Measurements from ENCODE around the gene MPDU1. TPM values are rescaled to one million over a fixed set of nuclear protein-coding genes. Genes with fewer than 3 reads are reported as not detected.

Gene MPDU1
- total RNA-seq, 1 donor from 2014 or later, result 70.0 TPM

DNA sequence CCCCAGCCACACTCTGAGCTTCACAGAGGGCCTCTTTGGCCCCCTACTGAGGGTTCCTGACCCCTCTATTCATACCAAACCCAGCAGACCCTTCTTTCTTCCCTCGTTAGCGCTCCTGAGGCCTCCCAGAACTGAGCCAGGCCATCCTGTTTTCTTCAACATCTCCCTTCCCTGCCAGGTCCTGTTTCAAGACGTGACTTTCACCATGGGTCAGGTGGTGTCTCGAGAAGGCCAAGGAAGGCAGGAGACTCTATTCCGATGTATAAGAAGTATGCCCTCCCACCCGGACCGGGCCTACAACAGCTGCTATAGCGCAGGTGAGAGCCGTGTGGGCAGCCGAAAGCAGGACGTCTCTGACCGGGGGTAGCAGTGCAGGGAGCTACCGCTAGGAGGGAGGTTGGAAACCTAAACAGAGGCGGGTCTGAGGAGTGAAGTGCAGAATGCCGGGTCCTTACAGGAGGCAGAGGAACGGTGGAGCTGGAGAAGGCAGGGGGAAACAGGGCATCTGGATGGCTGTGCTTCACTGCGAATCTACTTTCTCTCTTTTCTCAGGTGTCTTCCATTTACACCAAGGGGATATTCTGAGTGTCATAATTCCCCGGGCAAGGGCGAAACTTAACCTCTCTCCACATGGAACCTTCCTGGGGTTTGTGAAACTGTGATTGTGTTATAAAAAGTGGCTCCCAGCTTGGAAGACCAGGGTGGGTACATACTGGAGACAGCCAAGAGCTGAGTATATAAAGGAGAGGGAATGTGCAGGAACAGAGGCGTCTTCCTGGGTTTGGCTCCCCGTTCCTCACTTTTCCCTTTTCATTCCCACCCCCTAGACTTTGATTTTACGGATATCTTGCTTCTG is 23.3 kb upstream of the MPDU1 start:
- peak in 1 of 2 donors; percentile 65 for DNase-seq (ENCODE audit: low read depth in 2 of 2)

DNA sequence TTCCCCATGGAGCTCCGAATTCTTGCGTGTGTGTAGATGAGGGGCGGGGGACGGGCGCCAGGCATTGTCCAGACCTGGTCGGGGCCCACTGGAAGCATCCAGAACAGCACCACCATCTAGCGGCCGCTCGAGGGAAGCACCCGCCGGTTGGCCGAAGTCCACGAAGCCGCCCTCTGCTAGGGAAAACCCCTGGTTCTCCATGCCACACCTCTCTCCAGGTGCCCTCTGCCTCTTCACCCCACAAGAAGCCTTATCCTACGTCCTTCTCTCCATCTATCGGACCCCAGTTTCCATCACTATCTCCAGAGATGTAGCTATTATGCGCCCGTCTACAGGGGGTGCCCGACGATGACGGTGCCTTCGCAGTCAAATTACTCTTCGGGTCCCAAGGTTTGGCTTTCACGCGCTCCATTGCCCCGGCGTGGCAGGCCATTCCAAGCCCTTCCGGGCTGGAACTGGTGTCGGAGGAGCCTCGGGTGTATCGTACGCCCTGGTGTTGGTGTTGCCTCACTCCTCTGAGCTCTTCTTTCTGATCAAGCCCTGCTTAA is 22.6 kb upstream of the MPDU1 start:
- DNase-seq (ENCODE audit: low read depth in 2 of 2), result peak; percentile 67 to 88

DNA sequence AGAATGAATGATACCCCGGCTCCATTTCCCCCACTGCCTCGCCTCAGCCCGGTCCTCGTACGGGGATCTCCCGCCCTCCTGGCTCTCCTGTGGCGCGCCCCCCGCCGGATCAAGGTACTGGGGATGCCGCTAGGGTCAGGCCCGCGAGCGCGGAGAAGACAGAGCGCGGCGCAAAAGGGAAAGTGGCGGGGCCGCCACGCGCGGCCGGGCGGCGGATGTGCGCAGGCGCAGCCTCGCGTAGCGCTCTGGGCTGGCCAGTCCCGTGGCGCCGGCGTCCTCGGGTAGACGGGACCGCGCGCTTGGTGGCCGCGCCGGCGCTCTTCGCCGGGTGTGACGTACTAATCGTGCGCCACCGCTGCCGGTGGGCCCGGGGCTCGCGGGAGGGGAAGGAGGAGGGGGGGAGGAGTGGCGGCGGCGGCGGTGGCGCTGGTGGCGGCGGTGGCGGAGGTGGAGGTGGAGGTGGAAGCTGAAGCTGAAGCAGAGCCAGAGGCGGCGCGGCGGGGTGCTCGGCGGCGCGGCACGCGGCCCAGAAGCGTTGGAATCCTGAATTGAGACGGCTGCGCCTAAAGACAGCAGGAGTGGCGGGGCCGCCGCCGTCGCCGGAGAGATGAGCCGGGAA is 22.0 kb upstream of the MPDU1 start, which contains the start of gene SENP3:
Gene SENP3, plus strand, starts transcription at position 331 of the 619 bp plus-strand sequence. CDS start 1,158 bp downstream, outside the sequence.
- DNase-seq (ENCODE audit: low read depth in 2 of 2), result peak; percentile 77 to 94

- no peak for DNase-seq (ENCODE audit: low read depth in 2 of 2)
Measured at GRCh38 chr17:7562208-7562605, 21.4 kb upstream of the MPDU1 start.

DNA sequence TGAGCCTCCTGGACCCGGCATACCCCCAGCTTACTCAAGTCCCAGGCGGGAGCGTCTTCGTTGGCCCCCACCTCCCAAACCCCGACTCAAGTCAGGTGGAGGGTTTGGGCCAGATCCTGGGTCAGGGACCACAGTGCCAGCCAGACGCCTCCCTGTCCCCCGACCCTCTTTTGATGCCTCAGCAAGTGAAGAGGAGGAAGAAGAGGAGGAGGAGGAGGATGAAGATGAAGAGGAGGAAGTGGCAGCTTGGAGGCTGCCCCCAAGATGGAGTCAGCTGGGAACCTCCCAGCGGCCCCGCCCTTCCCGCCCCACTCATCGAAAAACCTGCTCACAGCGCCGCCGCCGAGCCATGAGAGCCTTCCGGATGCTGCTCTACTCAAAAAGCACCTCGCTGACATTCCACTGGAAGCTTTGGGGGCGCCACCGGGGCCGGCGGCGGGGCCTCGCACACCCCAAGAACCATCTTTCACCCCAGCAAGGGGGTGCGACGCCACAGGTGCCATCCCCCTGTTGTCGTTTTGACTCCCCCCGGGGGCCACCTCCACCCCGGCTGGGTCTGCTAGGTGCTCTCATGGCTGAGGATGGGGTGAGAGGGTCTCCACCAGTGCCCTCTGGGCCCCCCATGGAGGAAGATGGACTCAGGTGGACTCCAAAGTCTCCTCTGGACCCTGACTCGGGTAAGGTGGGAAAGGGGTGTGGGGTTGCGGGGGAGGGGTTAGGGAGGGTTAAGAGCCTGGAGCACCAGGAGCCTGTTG is 20.4 kb upstream of the MPDU1 start:
- no peak for DNase-seq (ENCODE audit: low read depth in 2 of 2)

DNA sequence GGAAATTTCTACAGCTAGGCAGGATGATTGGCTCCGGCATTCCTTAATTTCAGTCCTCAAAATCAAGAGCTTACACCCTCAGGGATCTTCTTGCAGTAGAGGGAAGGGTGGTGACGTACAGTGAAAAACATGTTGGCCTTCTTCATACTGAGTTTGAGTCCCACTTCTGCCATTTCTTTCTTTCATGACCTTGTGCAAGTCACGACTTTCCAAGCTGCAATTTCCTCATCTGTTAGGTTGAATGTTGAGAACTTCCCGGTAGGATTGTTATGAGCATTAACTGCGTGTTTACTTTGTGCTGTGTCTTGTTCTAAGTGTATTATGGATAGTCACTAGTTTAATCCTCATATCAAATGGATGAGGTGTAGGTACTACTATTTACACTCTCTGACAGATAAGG is 14.1 kb upstream of the MPDU1 start:
- no peak for DNase-seq (ENCODE audit: low read depth in 2 of 2)

- no peak for DNase-seq (ENCODE audit: low read depth in 2 of 2)
Measured at GRCh38 chr17:7570351-7570750, 13.3 kb upstream of the MPDU1 start.

- DNase-seq (ENCODE audit: low read depth in 2 of 2), result no peak
Measured at GRCh38 chr17:7572338-7572587, 11.4 kb upstream of the MPDU1 start.

- peak; percentile 99 to 100 for DNase-seq (ENCODE audit: low read depth in 2 of 2)
Measured at GRCh38 chr17:7572588-7573323, 10.9 kb upstream of the MPDU1 start.

DNA sequence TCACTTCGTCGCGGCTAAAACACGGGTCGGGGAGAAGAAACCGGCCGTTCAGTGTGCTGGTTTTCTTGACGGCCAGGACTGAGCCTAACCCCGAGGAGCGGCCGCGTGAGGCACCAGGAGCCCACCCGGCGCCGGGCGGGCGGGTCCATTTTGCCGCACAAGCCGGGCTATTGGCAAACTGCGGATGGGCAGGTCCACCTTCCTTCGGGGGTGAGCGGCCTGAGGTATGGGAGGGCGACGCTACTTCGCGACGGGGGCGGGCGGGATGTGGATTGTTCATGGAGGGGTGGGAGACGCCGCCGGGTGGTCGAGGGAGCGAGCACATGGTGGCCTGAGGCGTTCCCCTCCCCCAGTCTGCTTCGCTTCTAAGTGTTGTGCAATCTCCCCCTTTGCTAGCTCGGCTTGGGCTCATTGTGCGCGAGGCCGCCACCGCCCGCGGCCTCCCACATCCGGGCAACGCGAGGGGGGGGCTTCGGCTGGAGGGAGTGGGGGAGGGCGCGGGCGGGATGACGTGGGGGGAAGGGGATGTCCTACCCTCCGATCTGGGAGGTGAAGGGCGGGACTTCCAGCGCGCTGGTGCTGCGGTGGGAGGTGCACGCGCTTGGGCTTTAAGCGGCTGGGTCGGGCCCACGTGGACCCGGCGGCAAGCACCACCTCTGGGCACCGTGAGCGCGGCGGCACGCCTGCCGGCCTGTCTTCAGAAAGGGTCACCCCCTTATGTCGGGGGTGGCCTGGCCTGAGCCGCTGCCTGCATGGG is 10.2 kb upstream of the MPDU1 start:
- peak; percentile 89 to 94 for DNase-seq (ENCODE audit: low read depth in 2 of 2)

GRCh38 chr17:7574176-7574953 is 9.3 kb upstream of the MPDU1 start:
- DNase-seq (ENCODE audit: low read depth in 2 of 2), result no peak

DNA sequence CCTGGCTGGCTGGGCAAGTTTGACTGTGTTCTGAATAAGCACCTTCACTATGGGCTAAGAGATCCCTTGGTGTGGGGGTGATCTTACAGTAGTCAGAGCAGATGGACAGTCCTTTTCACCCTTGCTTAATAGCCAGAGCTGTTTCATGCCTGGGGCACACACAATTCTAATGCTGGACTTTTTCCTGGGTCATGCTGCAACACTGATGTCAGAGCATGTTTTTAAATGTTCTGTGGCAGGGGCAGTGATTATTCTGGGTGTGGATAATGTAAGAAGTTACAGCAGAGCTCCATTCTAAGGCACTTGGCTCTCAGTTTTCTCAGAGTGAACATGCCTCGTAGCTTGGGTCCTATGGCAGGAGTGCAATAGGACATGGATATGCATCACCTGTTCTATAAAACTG is 8.2 kb upstream of the MPDU1 start:
- DNase-seq (ENCODE audit: low read depth in 2 of 2), result no peak

GRCh38 chr17:7575959-7576358 is 7.7 kb upstream of the MPDU1 start:
- no peak for DNase-seq (ENCODE audit: low read depth in 2 of 2)

GRCh38 chr17:7576432-7576937 is 7.2 kb upstream of the MPDU1 start:
- DNase-seq (ENCODE audit: low read depth in 2 of 2), result no peak

DNA sequence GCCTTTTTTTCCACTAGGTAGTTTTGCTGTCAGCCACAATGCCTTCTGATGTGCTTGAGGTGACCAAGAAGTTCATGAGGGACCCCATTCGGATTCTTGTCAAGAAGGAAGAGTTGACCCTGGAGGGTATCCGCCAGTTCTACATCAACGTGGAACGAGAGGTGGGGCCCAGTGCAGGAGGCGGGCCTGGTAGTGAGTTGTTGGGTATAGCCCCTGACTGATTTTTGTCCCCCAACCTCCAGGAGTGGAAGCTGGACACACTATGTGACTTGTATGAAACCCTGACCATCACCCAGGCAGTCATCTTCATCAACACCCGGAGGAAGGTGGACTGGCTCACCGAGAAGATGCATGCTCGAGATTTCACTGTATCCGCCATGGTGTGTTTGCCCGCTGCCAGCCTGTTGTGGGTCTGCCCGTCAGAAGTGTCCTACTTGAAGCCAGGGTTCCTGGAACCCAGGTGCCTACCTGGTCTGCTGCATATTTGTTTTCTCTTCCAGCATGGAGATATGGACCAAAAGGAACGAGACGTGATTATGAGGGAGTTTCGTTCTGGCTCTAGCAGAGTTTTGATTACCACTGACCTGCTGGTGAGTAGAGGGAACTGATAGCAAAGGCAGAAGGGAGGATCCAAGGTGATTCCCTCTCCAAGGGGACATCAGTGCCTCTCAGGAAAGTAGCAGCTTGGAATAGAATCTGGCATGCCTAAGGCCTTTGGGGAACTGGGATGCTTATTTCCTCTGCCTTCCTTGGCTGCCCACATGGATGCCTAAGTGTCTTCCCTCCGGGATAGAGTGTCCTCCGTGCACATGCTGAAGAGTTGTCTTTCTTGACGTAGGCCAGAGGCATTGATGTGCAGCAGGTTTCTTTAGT is 6.1 kb upstream of the MPDU1 start:
- DNase-seq (ENCODE audit: low read depth in 2 of 2), result no peak

GRCh38 chr17:7579001-7579833 is 4.4 kb upstream of the MPDU1 start, which contains the start of gene CD68:
Gene CD68, plus strand, starts transcription at chr17:7579638. Its CDS starts 40 bp downstream, at chr17:7579678.
- DNase-seq (ENCODE audit: low read depth in 2 of 2), result peak; percentile 79 to 91

DNA sequence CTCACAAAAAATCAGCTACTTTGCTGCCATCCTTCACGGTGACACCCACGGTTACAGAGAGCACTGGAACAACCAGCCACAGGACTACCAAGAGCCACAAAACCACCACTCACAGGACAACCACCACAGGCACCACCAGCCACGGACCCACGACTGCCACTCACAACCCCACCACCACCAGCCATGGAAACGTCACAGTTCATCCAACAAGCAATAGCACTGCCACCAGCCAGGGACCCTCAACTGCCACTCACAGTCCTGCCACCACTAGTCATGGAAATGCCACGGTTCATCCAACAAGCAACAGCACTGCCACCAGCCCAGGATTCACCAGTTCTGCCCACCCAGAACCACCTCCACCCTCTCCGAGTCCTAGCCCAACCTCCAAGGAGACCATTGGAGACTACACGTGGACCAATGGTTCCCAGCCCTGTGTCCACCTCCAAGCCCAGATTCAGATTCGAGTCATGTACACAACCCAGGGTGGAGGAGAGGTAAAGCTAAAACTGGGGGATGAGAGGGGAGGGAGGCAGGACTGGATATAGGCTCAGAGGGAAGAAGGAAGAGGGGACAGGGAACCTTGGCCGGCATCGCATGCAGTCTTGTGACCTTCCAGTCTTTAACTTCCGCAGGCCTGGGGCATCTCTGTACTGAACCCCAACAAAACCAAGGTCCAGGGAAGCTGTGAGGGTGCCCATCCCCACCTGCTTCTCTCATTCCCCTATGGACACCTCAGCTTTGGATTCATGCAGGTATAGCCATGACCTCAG is 3.6 kb upstream of the MPDU1 start:
- DNase-seq (ENCODE audit: low read depth in 2 of 2), result no peak

Data from dermis microvascular lymphatic vessel endothelial cell (primary cell).